Gastrocnemius medialis (tissue), 4 donors: Measurements from ENCODE around the gene SCIN.

Experiments used
- POLR2A ChIP-seq, 2 donors: fragments of 450-650 bp; IDR thresholded peaks; one replicate each; pipeline ENCODE4 v1.6.1; 2017; ENCODE audit warnings: antibody characterized with exemption in 2 of 2, mild to moderate bottlenecking in 2 of 2, moderate library complexity in 2 of 2
- TF ChIP-seq, protein P1 (sequence below), 5 experiments: fragments of 450-650 bp in 3 of 5; fragments of 200-600 bp in 2 of 5; sonication (generic) in 2 of 5; IDR thresholded peaks in 4 of 5; conservative IDR thresholded peaks in 1 of 5; 1 replicate in 4 of 5; 2 replicates in 1 of 5; pipeline ENCODE4 v1.5.1; 2016 to 2019; ENCODE audit warnings: antibody characterized with exemption in 5 of 5, mild to moderate bottlenecking in 3 of 5, moderate library complexity in 3 of 5

- TF ChIP-seq, protein P1, sequence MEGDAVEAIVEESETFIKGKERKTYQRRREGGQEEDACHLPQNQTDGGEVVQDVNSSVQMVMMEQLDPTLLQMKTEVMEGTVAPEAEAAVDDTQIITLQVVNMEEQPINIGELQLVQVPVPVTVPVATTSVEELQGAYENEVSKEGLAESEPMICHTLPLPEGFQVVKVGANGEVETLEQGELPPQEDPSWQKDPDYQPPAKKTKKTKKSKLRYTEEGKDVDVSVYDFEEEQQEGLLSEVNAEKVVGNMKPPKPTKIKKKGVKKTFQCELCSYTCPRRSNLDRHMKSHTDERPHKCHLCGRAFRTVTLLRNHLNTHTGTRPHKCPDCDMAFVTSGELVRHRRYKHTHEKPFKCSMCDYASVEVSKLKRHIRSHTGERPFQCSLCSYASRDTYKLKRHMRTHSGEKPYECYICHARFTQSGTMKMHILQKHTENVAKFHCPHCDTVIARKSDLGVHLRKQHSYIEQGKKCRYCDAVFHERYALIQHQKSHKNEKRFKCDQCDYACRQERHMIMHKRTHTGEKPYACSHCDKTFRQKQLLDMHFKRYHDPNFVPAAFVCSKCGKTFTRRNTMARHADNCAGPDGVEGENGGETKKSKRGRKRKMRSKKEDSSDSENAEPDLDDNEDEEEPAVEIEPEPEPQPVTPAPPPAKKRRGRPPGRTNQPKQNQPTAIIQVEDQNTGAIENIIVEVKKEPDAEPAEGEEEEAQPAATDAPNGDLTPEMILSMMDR (IDR thresholded peaks at IDR 0.05 in 4 of 5, conservative IDR thresholded peaks at IDR 0.05 in 1 of 5), result no peak
- TF ChIP-seq POLR2A (IDR thresholded peaks at IDR 0.05), result no peak
Observed at GRCh38 chr7:12637819-12638592, 67.5 kb downstream of the SCIN start.
